Karpas-422 (cell line): ENCODE results near the gene IL12B. TPM values are rescaled to one million over a fixed set of nuclear protein-coding genes. Genes with fewer than 3 reads are reported as not detected.
"Not testable (repeated sequence)": the region's sequence is repeated elsewhere in the genome, so short reads cannot be mapped to it uniquely, and the experiment has no call there.

Experiments used
- DNase-seq: peaks from one replicate; pipeline ENCODE4 v3.0.0-alpha.2; 2015
- H2AFZ ChIP-seq: fragments of 200-600 bp; sonication (generic); 2 replicates; pipeline ENCODE4 v1.6.1; 2014; ENCODE audit warnings: antibody characterized with exemption, low read length, mixed read lengths
- H3K27ac ChIP-seq: fragments of 200-600 bp; sonication (generic); 2 replicates; pipeline ENCODE4 v1.5.1; 2014; ENCODE audit warnings: mild to moderate bottlenecking, low read length, moderate library complexity
- H3K27me3 ChIP-seq: fragments of 200-600 bp; sonication (generic); 2 replicates; pipeline ENCODE4 v1.6.1; 2014; ENCODE audit warnings: low read length, mixed read lengths
- H3K36me3 ChIP-seq: fragments of 200-600 bp; sonication (generic); 2 replicates; pipeline ENCODE4 v1.6.1; 2014; ENCODE audit warnings: low read length, mixed read lengths; ENCODE audit not compliant: insufficient read depth
- H3K4me1 ChIP-seq: fragments of 200-600 bp; sonication (generic); 2 replicates; pipeline ENCODE4 v1.6.1; 2014; ENCODE audit warnings: mild to moderate bottlenecking, low read length, mixed read lengths
- H3K4me2 ChIP-seq: fragments of 200-600 bp; sonication (generic); 2 replicates; pipeline ENCODE4 v1.6.1; 2014; ENCODE audit warnings: low read length, low read depth, mild to moderate bottlenecking; ENCODE audit not compliant: poor library complexity, severe bottlenecking
- H3K4me3 ChIP-seq: fragments of 200-600 bp; sonication (generic); 2 replicates; pipeline ENCODE4 v1.5.1; 2014; ENCODE audit warnings: mild to moderate bottlenecking, antibody characterized with exemption, low read length, mixed read lengths
- H3K79me2 ChIP-seq: fragments of 200-600 bp; sonication (generic); 2 replicates; pipeline ENCODE4 v1.6.1; 2014; ENCODE audit warnings: mild to moderate bottlenecking, low read length, mixed read lengths
- H3K9ac ChIP-seq: fragments of 200-600 bp; sonication (generic); 2 replicates; pipeline ENCODE4 v1.6.0; 2014; ENCODE audit warnings: low read length
- H3K9me2 ChIP-seq: fragments of 200-600 bp; sonication (generic), shearing (Covaris generic); replicated peaks from 2 replicates; pipeline ENCODE4 v1.6.0; 2014; ENCODE audit warnings: mild to moderate bottlenecking, low read length, moderate library complexity; ENCODE audit not compliant: insufficient read depth
- H3K9me3 ChIP-seq: fragments of 300-700, 200-600 bp; sonication (generic); 2 replicates; pipeline ENCODE4 v1.6.1; 2014; ENCODE audit warnings: low read length, mixed read lengths
- H4K20me1 ChIP-seq: fragments of 200-600 bp; sonication (generic); 2 replicates; pipeline ENCODE4 v1.6.1; 2014; ENCODE audit warnings: mild to moderate bottlenecking, antibody characterized with exemption, low read length, low read depth; ENCODE audit not compliant: insufficient read depth
- total RNA-seq: library from RNA; depleted of rRNA; stranded (reverse); fragments of >200 nt; shearing (Covaris generic); gene quantifications from 2 replicates; pipeline ENCODE4 v1.2.3, GENCODE V29; 2014; ENCODE audit warnings: low replicate concordance; rRNA removed

Gene IL12B
- not detected in 2 replicates for total RNA-seq

DNA sequence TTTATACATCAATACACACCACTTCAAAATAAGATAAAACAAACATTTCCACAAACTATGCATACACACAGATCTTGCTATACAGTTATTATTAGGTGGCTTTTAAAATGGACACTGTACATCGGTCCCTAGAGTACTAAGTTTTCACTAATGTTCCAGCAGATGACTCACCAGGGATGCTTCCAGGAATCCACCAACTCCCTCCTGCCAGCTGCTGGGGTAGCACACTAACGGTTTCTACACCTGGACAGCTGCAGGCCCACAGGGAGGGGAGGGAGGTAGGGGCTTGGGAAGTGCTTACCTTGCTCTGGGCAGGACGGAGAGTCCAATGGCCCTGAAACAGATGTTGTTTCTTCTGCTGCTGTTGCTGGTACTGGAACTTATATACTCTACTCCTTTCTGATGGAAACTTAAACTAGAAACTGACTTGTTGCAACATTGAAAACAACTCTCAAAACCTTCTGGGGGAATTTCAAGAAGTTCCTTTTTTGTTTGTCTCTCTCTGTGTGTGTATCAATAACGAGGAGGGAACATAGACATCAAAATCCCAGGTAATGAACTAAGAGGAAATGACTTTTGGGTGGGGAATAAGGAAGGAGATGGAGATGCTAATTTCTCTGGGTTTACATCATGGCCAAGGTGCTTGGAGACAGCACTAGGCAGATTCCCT, at the start of gene IL12B:
TSS of gene IL12B (minus strand) at position 357 of the 670 bp plus-strand sequence. CDS start 3,705 bp downstream, outside the sequence.
- H3K4me1 ChIP-seq, result peaks cover 36% of the 10 kb centered on the region
- H3K9ac ChIP-seq, result peak within 1 kb of the TSS; percentile 64; the same call in 1 of the 2 replicates
- no peaks in the 10 kb centered on the region for H3K9me2 ChIP-seq
- peak within 1 kb of the TSS; percentile 66 for H3K4me3 ChIP-seq
- no peak within 1 kb of the TSS for H2AFZ ChIP-seq
- no peaks in the 10 kb centered on the region for H3K79me2 ChIP-seq
- H3K27me3 ChIP-seq, result no peaks in the 10 kb centered on the region; the same call in 1 of the 2 replicates
- no peaks in the 10 kb centered on the region for H3K36me3 ChIP-seq
- H3K9me3 ChIP-seq, result no peaks in the 10 kb centered on the region
- H3K4me2 ChIP-seq, result peak within 1 kb of the TSS; percentile 80
- DNase-seq, result no peak
- H3K27ac ChIP-seq, result no peak within 1 kb of the TSS
- no peaks in the 10 kb centered on the region for H4K20me1 ChIP-seq

DNA sequence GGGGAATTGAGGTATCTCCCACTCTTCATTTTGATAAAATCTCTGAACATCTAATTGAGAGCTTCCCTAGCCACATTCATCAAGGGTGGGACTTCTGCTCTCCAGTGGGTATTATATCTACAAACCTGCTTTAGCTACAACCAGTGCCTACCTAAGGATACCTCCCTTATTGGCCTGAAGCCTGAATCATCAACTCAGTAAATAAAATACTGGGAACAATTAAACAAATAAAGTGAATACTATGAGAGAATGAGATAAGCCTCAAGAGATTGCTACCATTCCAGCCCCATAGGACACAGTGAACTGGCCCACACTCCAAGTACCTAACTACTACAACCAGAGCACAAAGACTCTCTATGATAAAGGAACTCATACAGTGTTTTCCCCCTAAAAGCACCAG, 47.4 kb upstream of the IL12B start:
- H3K9ac ChIP-seq, result no peak overlapping the region
- H3K9me3 ChIP-seq, result peaks cover 8% of the 10 kb centered on the region; the same call in 1 of the 2 replicates
- no peaks in the 10 kb centered on the region for H3K9me2 ChIP-seq
- no peaks in the 10 kb centered on the region for H3K79me2 ChIP-seq
- H3K4me3 ChIP-seq, result no peak overlapping the region
- no peak overlapping the region for H3K4me2 ChIP-seq
- H3K27ac ChIP-seq, result no peak overlapping the region
- H3K27me3 ChIP-seq, result 0 out of 2 replicates have a peak, but pooled peaks cover 5% of the 10 kb centered on the region
- no peak for DNase-seq
- H4K20me1 ChIP-seq, result no peaks in the 10 kb centered on the region
- no peaks in the 10 kb centered on the region for H3K36me3 ChIP-seq
- H2AFZ ChIP-seq, result no peak overlapping the region
- H3K4me1 ChIP-seq, result no peaks in the 10 kb centered on the region

DNA sequence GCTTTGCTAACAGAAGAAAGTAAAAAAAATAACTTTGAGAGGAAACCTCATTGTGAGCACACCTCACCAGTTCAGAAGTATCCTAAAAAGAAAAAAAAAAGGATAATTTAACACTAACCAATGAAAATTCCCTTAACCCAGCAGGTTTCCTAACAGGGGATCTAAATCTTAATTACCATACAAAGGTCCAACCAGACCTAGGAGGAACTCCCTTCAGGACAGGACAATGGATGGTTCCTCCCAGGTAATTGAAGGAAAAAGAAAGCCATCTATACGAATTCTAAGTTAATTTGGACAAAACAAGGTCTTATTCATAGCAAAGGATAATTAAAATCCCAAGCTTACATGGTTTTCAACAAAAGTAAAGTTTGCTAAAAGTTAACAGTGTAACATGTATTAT, 37.6 kb upstream of the IL12B start:
- not testable (repeated sequence) for H3K4me1 ChIP-seq, H3K36me3 ChIP-seq, H3K9me3 ChIP-seq, H3K4me3 ChIP-seq, DNase-seq, H3K9ac ChIP-seq, H3K27me3 ChIP-seq, H3K9me2 ChIP-seq, H3K79me2 ChIP-seq, H4K20me1 ChIP-seq, H3K27ac ChIP-seq, H3K4me2 ChIP-seq, H2AFZ ChIP-seq

DNA sequence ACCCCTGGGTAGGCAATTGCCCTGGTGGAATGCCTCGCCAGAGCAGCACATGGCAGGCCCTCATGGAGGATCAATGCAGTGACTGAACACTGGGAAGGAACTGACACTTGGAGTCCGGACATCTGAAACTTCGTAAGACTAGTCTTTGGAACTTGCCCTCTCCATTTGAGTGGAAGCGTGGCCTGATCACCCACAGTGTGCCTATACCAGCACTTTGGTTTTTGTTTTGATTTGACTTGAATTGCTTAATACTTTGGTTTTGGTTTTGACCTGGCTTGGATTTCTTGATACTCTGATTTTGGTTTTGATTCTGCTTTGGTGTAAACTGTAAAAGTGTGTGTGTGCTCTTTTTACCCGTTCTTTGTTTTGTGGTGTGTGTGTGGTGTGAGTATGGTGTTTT, 36.5 kb upstream of the IL12B start:
- H3K27me3 ChIP-seq, H4K20me1 ChIP-seq, H3K9ac ChIP-seq, H3K4me2 ChIP-seq, H2AFZ ChIP-seq, H3K9me2 ChIP-seq, H3K27ac ChIP-seq, H3K4me1 ChIP-seq, H3K36me3 ChIP-seq, H3K9me3 ChIP-seq, DNase-seq, H3K79me2 ChIP-seq, H3K4me3 ChIP-seq: not testable (repeated sequence)

DNA sequence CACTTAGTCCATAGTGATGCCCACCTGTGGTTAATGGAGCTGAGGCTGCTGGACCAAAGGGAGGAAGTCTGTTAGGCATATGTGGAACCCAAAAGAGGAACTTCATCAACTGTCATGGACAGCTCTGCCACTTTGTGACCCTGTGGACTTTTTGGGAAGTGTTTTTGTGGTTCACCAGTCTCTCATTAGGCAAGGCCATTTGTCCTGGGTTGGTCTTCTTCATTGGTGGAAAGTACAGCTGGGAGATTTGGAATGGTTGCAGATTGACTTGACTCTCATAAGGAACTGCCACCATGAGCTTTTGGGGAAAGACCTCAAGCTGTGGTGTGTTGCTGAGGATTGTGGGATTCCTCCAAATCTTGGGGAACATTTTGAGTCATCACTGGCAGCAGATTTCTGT, 31.9 kb upstream of the IL12B start:
- Histone ChIP-seq H3K79me2 (no peaks in the 10 kb centered on the region), H3K36me3 (no peaks in the 10 kb centered on the region), H3K9ac (no peak overlapping the region), H3K9me3 (no peaks in the 10 kb centered on the region), H3K4me2 (no peak overlapping the region), H3K4me3 (no peak overlapping the region), H3K4me1 (no peaks in the 10 kb centered on the region), H4K20me1 (no peaks in the 10 kb centered on the region), H3K27me3 (no peaks in the 10 kb centered on the region), H2AFZ (no peak overlapping the region), H3K9me2 (no peaks in the 10 kb centered on the region), H3K27ac (no peak overlapping the region)
- DNase-seq, result no peak

DNA sequence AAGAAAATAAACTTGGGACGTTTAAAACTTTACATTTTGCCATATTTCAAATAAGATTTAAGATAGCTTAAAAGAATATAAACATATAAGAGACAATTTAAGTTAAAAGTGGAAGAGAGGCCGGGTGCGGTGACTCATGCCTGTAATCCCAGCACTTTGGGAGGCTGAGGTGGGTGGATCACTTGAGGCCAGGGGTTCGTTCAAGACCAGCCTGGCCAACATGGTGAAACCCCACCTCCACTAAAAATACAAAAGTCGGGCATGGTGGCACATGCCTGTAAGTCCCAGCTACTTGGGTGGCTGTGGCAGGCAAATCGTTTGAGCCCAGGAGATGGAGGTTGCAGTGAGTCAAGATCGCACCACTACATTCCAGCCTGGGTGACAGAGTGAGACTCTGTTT, 29.6 kb upstream of the IL12B start:
- not testable (repeated sequence) for H3K9me2 ChIP-seq, H3K79me2 ChIP-seq, H3K9me3 ChIP-seq, H3K4me1 ChIP-seq, H3K36me3 ChIP-seq, H3K27ac ChIP-seq, H3K4me3 ChIP-seq, H3K9ac ChIP-seq, DNase-seq, H3K27me3 ChIP-seq, H3K4me2 ChIP-seq, H4K20me1 ChIP-seq, H2AFZ ChIP-seq

DNA sequence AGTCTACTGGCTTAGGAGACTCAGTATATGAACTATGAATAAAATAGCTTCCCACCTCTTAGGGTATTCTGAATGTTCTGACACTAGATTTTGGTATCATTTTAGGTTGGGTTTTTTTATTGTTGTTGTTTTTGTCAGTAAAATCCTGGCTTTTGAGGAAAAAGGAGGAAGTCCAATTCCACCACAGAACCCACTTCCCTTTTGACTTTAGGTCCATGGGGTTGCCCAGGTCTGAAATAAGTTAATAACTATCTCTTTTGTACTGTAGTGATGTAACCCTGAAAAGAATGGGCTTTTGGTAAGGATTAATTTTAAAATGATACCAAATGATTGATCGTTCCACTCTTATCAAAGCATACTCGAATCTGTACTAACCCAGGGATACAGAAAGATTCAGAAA, 29.1 kb upstream of the IL12B start:
- Histone ChIP-seq H3K9me2 (no peaks in the 10 kb centered on the region), H4K20me1 (no peaks in the 10 kb centered on the region), H3K36me3 (no peaks in the 10 kb centered on the region), H3K4me2 (no peak overlapping the region), H2AFZ (no peak overlapping the region), H3K4me1 (no peaks in the 10 kb centered on the region), H3K27ac (no peak overlapping the region), H3K9ac (no peak overlapping the region), H3K9me3 (no peaks in the 10 kb centered on the region), H3K79me2 (no peaks in the 10 kb centered on the region), H3K27me3 (no peaks in the 10 kb centered on the region), H3K4me3 (no peak overlapping the region)
- DNase-seq, result no peak

DNA sequence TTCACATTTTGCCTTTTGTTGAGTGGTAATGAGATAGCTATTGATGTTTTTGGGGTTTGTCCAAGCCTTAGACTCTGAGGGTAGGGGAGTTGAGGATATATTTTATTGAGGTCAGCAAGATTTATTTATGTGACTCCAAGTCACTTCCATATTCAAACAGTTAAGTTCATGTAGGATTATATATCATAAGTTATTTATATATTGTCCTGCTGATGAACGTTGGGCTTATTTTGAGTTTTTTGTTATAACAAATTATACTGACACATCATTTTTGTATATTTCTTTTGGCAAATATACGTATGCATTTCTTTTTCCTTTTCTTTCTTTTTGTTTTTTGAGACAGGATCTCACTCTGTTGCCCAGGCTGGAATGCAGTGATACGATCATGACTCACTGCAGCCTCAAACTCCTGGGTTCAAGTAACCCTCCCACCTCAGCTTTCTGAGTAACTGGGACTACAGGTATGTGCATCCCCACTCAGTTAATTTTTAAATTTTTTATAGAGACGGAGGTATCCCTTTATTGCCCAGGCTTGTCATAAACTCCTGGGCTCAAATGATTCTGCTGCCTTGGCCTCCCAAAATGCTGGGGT, 23.5 kb upstream of the IL12B start:
- H3K9me2 ChIP-seq, result no peaks in the 10 kb centered on the region
- H3K27ac ChIP-seq, result no peak overlapping the region
- H3K9me3 ChIP-seq, result no peaks in the 10 kb centered on the region
- no peaks in the 10 kb centered on the region for H4K20me1 ChIP-seq
- no peaks in the 10 kb centered on the region for H3K4me1 ChIP-seq
- no peaks in the 10 kb centered on the region for H3K79me2 ChIP-seq
- H2AFZ ChIP-seq, result no peak overlapping the region
- H3K36me3 ChIP-seq, result no peaks in the 10 kb centered on the region
- no peaks in the 10 kb centered on the region for H3K27me3 ChIP-seq
- H3K9ac ChIP-seq, result no peak overlapping the region
- H3K4me2 ChIP-seq, result no peak overlapping the region
- H3K4me3 ChIP-seq, result no peak overlapping the region
- DNase-seq, result no peak
